MM.1S (cell line): ENCODE data around the gene LRRC49.

Experiments used
- DNase-seq: peaks from one replicate; pipeline ENCODE4 v3.0.0-alpha.2; 2015
- H2AFZ ChIP-seq: fragments of 300-600 bp; sonication (generic); 2 replicates; pipeline ENCODE4 v1.6.0; 2016; ENCODE audit warnings: antibody characterized with exemption, low read length
- H3F3A ChIP-seq: fragments of 300-600 bp; sonication (generic); 2 replicates; pipeline ENCODE4 v1.6.1; 2016; ENCODE audit warnings: mild to moderate bottlenecking, antibody characterized with exemption, low read length, moderate library complexity, mixed read lengths; ENCODE audit not compliant: insufficient read depth
- H3K27ac ChIP-seq: fragments of 300-600 bp; sonication (generic); 2 replicates; pipeline ENCODE4 v1.5.1; 2016; ENCODE audit warnings: mild to moderate bottlenecking, low read length
- H3K27me3 ChIP-seq: fragments of 300-600 bp; sonication (generic); replicated peaks from 2 replicates; pipeline ENCODE4 v1.6.0; 2016; ENCODE audit warnings: low read length; ENCODE audit not compliant: insufficient read depth
- H3K36me3 ChIP-seq: fragments of 300-600 bp; sonication (generic); replicated peaks from 2 replicates; pipeline ENCODE4 v1.6.1; 2016; ENCODE audit warnings: mild to moderate bottlenecking, low read length, mixed read lengths; ENCODE audit not compliant: insufficient read depth
- H3K4me1 ChIP-seq: fragments of 300-600 bp; sonication (generic); 2 replicates; pipeline ENCODE4 v1.6.1; 2016; ENCODE audit warnings: low read length, mixed read lengths
- H3K4me2 ChIP-seq: fragments of 300-600 bp; sonication (generic); 2 replicates; pipeline ENCODE4 v1.6.0; 2016; ENCODE audit warnings: low read depth, low read length
- H3K4me3 ChIP-seq: fragments of 300-600 bp; sonication (generic); 2 replicates; pipeline ENCODE4 v1.5.1; 2016; ENCODE audit warnings: low read length, mixed read lengths
- H3K79me2 ChIP-seq: fragments of 300-600 bp; sonication (generic); 2 replicates; pipeline ENCODE4 v1.6.1; 2016; ENCODE audit warnings: mixed run types, low read length, mixed read lengths
- H3K9ac ChIP-seq: fragments of 300-600 bp; sonication (generic); 2 replicates; pipeline ENCODE4 v1.6.1; 2016; ENCODE audit warnings: low read length, mixed read lengths
- H3K9me2 ChIP-seq: fragments of 300-600 bp; sonication (generic); replicated peaks from 2 replicates; pipeline ENCODE4 v1.6.1; 2016; ENCODE audit warnings: mild to moderate bottlenecking, low read length, mixed read lengths; ENCODE audit not compliant: insufficient read depth
- H3K9me3 ChIP-seq: fragments of 300-600 bp; sonication (generic); replicated peaks from 2 replicates; pipeline ENCODE4 v1.6.1; 2016; ENCODE audit warnings: mild to moderate bottlenecking, low read length, mixed read lengths; ENCODE audit not compliant: insufficient read depth
- H4K20me1 ChIP-seq: fragments of 300-600 bp; sonication (generic); 2 replicates; pipeline ENCODE4 v1.6.1; 2016; ENCODE audit warnings: mild to moderate bottlenecking, low read length, moderate library complexity, mixed read lengths; ENCODE audit not compliant: insufficient read depth
- CTCF ChIP-seq: fragments of 300-600 bp; sonication (generic); IDR thresholded peaks from 2 replicates; pipeline ENCODE4 v1.5.1; 2016; ENCODE audit warnings: antibody characterized with exemption, low read length, mixed read lengths
- EZH2 ChIP-seq: fragments of 300-600 bp; sonication (generic); optimal IDR thresholded peaks from 2 replicates; pipeline ENCODE3; 2017; ENCODE audit warnings: low read depth, mild to moderate bottlenecking, antibody characterized with exemption, low read length, mixed read lengths
- EZH2phosphoT487 ChIP-seq: fragments of 300-600 bp; sonication (generic); IDR thresholded peaks from 2 replicates; pipeline ENCODE4 v1.6.1; 2018; ENCODE audit warnings: antibody characterized with exemption, low read length

The LRRC49 gene

GRCh38 chr15:71055461-71055860, 162.8 kb downstream of the LRRC49 start:
- Histone ChIP-seq H2AFZ (no peak overlapping the region), H4K20me1 (no peaks in the 10 kb centered on the region), H3K4me1 (no peaks in the 10 kb centered on the region), H3K27ac (no peak overlapping the region), H3F3A (no peaks in the 10 kb centered on the region), H3K4me3 (no peak overlapping the region), H3K27me3 (no peaks in the 10 kb centered on the region), H3K9me2 (no peaks in the 10 kb centered on the region), H3K4me2 (no peak overlapping the region), H3K36me3 (no peaks in the 10 kb centered on the region), H3K9me3 (no peaks in the 10 kb centered on the region), H3K79me2 (no peaks in the 10 kb centered on the region), H3K9ac (no peak overlapping the region)
- no peak for TF ChIP-seq CTCF
- TF ChIP-seq EZH2 = no peak
- no peak for DNase-seq

GRCh38 chr15:71056111-71056510, 163.5 kb downstream of the LRRC49 start:
- H2AFZ ChIP-seq = no peak overlapping the region
- H3K4me1 ChIP-seq = no peaks in the 10 kb centered on the region
- H3K4me2 ChIP-seq = no peak overlapping the region
- no peaks in the 10 kb centered on the region for H3K79me2 ChIP-seq
- no peak overlapping the region for H3K9ac ChIP-seq
- H3F3A ChIP-seq = no peaks in the 10 kb centered on the region
- no peaks in the 10 kb centered on the region for H3K27me3 ChIP-seq
- no peak overlapping the region for H3K4me3 ChIP-seq
- no peaks in the 10 kb centered on the region for H3K36me3 ChIP-seq
- TF ChIP-seq EZH2phosphoT487 (no peak), EZH2 (no peak), CTCF (no peak)
- no peak for DNase-seq
- H3K27ac ChIP-seq = no peak overlapping the region
- no peaks in the 10 kb centered on the region for H4K20me1 ChIP-seq
- H3K9me2 ChIP-seq = no peaks in the 10 kb centered on the region
- no peaks in the 10 kb centered on the region for H3K9me3 ChIP-seq

GRCh38 chr15:71057143-71057542, 164.5 kb downstream of the LRRC49 start:
- H3K4me1 ChIP-seq = no peaks in the 10 kb centered on the region
- no peak for DNase-seq
- H2AFZ ChIP-seq = no peak overlapping the region
- no peaks in the 10 kb centered on the region for H3K9me2 ChIP-seq
- no peak overlapping the region for H3K27ac ChIP-seq
- H3K4me3 ChIP-seq = no peak overlapping the region
- no peak overlapping the region for H3K9ac ChIP-seq
- H3K36me3 ChIP-seq = no peaks in the 10 kb centered on the region
- no peak for TF ChIP-seq EZH2phosphoT487
- no peaks in the 10 kb centered on the region for H3K79me2 ChIP-seq
- no peaks in the 10 kb centered on the region for H4K20me1 ChIP-seq
- no peaks in the 10 kb centered on the region for H3K27me3 ChIP-seq
- H3K9me3 ChIP-seq = no peaks in the 10 kb centered on the region
- no peak overlapping the region for H3K4me2 ChIP-seq
- H3F3A ChIP-seq = no peaks in the 10 kb centered on the region

- Histone ChIP-seq H3F3A (no peaks in the 10 kb centered on the region), H3K4me1 (no peaks in the 10 kb centered on the region), H3K79me2 (no peaks in the 10 kb centered on the region), H2AFZ (no peak overlapping the region), H3K9me3 (no peaks in the 10 kb centered on the region), H3K27me3 (no peaks in the 10 kb centered on the region), H3K4me3 (no peak overlapping the region), H3K9ac (no peak overlapping the region), H3K36me3 (no peaks in the 10 kb centered on the region), H3K27ac (no peak overlapping the region), H3K9me2 (no peaks in the 10 kb centered on the region), H3K4me2 (no peak overlapping the region), H4K20me1 (no peaks in the 10 kb centered on the region)
- no peak for DNase-seq
- TF ChIP-seq EZH2 (no peak), CTCF (no peak), EZH2phosphoT487 (no peak)
Observed at GRCh38 chr15:71057581-71057980, 165.0 kb downstream of the LRRC49 start.
